Right lobe of liver (tissue), 4 donors: ENCODE measurements around the gene FAM25G.
"Not testable (repeated sequence)": the region's sequence is repeated elsewhere in the genome, so short reads cannot be mapped to it uniquely, and the experiment has no call there.

ENCODE experiments used
- POLR2A ChIP-seq: fragments of 450-650 bp; IDR thresholded peaks from one replicate; pipeline ENCODE4 v1.6.1; 2017; ENCODE audit warnings: antibody characterized with exemption, mild to moderate bottlenecking
- TF ChIP-seq, protein P1 (sequence below), 4 donors: fragments of 200-600 bp in 3 of 4; fragments of 450-650 bp in 1 of 4; IDR thresholded peaks; one replicate each; pipeline versions ENCODE4 v1.5.1 to v1.8.0; 2016 to 2022; ENCODE audit warnings: antibody characterized with exemption in 4 of 4, mild to moderate bottlenecking in 2 of 4
- donor health status: DM: no; HTN: no; CAD: no.
- donor health status: DM: no; HTN: no; CAD: no.
- donor health status: DM: no; HTN: yes; CAD: no.

DNA sequence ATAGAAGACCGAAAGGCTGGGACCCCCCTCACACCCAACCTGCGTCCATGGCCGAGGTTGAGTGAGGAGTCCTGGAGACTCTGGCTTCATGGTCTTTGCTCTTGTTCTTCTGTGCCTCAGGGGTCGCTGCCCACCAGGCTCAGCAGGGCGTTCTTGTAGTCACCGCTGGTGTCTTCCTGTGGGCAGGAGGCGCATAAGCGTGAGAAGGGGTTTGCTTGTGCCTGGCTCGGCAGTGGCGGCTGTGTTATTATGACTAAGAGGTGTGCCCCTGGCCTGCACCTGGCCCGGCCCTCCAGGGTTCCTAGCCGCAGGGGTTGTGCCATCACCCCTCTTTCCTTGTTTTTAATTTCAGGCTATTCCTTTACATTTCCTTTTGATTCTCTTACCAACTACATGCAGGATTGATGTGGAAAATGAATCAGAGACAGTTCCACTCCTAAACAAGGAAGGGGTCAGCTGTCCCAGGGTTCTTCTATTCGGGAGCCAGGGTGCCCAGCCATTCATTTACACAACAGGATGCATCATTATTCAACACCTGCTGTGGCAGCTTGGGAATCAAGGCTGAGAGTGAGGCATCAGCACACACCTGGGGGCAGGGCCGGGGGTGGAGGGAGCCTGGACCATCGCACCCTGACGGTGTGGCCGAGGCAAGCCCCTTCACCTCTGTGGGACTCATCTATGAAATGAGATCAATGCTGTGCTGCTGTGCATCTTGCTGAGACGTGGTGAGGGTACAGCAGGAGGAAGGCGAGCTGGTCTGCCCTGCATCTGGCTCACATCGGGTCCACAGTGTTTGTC lies 22.6 kb downstream of the FAM25G start:
- TF ChIP-seq, protein P1, sequence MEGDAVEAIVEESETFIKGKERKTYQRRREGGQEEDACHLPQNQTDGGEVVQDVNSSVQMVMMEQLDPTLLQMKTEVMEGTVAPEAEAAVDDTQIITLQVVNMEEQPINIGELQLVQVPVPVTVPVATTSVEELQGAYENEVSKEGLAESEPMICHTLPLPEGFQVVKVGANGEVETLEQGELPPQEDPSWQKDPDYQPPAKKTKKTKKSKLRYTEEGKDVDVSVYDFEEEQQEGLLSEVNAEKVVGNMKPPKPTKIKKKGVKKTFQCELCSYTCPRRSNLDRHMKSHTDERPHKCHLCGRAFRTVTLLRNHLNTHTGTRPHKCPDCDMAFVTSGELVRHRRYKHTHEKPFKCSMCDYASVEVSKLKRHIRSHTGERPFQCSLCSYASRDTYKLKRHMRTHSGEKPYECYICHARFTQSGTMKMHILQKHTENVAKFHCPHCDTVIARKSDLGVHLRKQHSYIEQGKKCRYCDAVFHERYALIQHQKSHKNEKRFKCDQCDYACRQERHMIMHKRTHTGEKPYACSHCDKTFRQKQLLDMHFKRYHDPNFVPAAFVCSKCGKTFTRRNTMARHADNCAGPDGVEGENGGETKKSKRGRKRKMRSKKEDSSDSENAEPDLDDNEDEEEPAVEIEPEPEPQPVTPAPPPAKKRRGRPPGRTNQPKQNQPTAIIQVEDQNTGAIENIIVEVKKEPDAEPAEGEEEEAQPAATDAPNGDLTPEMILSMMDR (IDR thresholded peaks at IDR 0.05), result not testable (repeated sequence)
- TF ChIP-seq POLR2A, result not testable (repeated sequence)
